Measurements from ENCODE around the gene NCOA1. TPM values are rescaled to one million over a fixed set of nuclear protein-coding genes. Genes with fewer than 3 reads are reported as not detected.
"Not testable (repeated sequence)": the region's sequence is repeated elsewhere in the genome, so short reads cannot be mapped to it uniquely, and the experiment has no call there.

NCOA1 gene
- total RNA-seq, 1 donor from 2014 or later = 3.4 TPM

DNA sequence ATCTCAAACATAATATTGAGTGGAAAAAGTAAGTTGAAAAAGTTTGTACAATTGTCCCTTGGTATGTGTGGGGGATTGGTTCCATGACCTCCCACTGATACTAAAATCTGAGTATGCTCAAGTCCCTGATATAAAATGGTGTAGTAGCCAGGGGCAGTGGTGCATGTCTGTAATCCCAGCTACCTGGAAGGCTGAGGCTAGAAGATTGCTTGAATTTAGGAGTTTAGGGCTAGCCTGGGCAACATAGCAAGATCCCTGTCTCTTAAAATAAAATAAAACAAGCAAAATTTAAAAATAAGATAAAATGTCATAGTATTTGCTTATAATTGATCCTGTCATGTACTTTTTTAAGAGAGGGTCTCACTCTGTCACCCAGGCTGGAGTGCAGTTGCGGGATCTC, 180.2 kb downstream of the NCOA1 start:
- TF ChIP-seq, protein P1, sequence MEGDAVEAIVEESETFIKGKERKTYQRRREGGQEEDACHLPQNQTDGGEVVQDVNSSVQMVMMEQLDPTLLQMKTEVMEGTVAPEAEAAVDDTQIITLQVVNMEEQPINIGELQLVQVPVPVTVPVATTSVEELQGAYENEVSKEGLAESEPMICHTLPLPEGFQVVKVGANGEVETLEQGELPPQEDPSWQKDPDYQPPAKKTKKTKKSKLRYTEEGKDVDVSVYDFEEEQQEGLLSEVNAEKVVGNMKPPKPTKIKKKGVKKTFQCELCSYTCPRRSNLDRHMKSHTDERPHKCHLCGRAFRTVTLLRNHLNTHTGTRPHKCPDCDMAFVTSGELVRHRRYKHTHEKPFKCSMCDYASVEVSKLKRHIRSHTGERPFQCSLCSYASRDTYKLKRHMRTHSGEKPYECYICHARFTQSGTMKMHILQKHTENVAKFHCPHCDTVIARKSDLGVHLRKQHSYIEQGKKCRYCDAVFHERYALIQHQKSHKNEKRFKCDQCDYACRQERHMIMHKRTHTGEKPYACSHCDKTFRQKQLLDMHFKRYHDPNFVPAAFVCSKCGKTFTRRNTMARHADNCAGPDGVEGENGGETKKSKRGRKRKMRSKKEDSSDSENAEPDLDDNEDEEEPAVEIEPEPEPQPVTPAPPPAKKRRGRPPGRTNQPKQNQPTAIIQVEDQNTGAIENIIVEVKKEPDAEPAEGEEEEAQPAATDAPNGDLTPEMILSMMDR (IDR thresholded peaks at IDR 0.05; ENCODE audit: insufficient read depth, low read length, severe bottlenecking) = no peak
- Histone ChIP-seq H3K27me3 (ENCODE audit: control insufficient read depth, insufficient read depth, low read length) (no peaks in the 10 kb centered on the region), H3K36me3 (ENCODE audit: control insufficient read depth, insufficient read depth, low read length) (no peaks in the 10 kb centered on the region), H3K4me3 (ENCODE audit: low read depth, low read length) (no peak overlapping the region)
- DNase-seq (ENCODE audit: low read depth) (no peak), FAIRE-seq (no peak)

DNA sequence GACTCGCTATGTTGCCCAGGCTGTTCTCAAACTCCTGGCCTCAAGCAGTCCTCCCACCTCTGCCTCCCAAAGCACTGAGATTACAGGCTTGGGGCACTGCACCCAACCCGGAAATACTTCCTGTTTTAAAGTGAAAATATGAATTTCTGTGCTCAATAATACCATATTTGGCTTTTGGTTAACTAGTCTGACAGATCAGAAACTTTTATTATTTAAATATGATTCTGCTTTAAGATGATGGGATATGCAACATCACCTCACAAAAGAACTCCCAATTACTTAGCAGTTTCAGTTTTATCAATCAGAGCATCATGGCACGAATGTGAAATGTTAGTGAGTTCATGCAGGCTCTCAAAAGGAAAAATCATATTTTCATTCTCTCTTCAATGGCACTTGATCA, 181.5 kb downstream of the NCOA1 start:
- H3K27me3 ChIP-seq (ENCODE audit: control insufficient read depth, insufficient read depth, low read length) = no peaks in the 10 kb centered on the region
- no peak for DNase-seq (ENCODE audit: low read depth)
- H3K36me3 ChIP-seq (ENCODE audit: control insufficient read depth, insufficient read depth, low read length) = no peaks in the 10 kb centered on the region
- no peak overlapping the region for H3K4me3 ChIP-seq (ENCODE audit: low read depth, low read length)
- FAIRE-seq = no peak
- TF ChIP-seq, protein P1 (IDR thresholded peaks at IDR 0.05; ENCODE audit: insufficient read depth, low read length, severe bottlenecking) = no peak

DNA sequence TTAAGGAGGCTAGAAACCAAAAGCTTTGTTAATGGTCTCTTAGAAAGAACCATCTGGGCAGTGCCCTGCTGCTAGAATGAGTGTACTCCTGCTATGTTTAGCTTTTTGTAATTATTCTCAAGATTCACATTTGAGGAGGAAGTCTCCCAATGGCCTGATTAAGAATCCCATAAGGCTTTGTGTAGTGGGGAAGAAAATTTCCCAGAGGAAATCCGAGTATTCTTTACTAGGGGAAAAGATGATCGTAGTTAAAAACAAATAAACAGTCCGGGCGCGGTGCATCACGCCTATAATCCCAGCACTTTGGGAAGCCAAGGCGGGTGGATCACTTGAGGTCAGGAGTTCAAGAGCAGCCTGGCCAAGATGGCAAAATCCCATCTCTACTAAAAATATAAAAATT, 184.3 kb downstream of the NCOA1 start:
- H3K4me3 ChIP-seq (ENCODE audit: low read depth, low read length) = no peak overlapping the region
- no peak for DNase-seq (ENCODE audit: low read depth)
- TF ChIP-seq, protein P1 (IDR thresholded peaks at IDR 0.05; ENCODE audit: insufficient read depth, low read length, severe bottlenecking) = no peak
- FAIRE-seq = no peak
- H3K36me3 ChIP-seq (ENCODE audit: control insufficient read depth, insufficient read depth, low read length) = no peaks in the 10 kb centered on the region
- no peaks in the 10 kb centered on the region for H3K27me3 ChIP-seq (ENCODE audit: control insufficient read depth, insufficient read depth, low read length)

DNA sequence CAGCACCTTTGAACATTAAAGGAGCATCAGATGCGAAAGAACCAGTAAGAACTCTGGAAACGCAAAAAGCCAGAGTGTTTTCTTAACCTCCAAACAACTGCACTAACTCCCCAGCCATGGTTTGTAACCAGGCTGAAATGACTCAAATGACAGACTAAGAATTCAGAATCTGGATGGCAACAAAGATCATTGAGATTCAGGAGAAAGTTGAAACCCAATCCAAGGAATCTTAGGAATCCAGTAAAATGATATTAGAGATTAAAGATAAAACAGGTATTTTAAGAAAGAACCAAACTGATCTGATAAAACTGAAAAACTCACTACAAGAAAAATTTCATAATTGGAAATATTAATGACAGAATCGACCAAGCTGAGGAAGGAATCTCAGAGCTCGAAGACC, 185.4 kb downstream of the NCOA1 start:
- Histone ChIP-seq H3K36me3 (ENCODE audit: control insufficient read depth, insufficient read depth, low read length) (no peaks in the 10 kb centered on the region), H3K4me3 (ENCODE audit: low read depth, low read length) (no peak overlapping the region), H3K27me3 (ENCODE audit: control insufficient read depth, insufficient read depth, low read length) (no peaks in the 10 kb centered on the region)
- no peak for DNase-seq (ENCODE audit: low read depth)
- TF ChIP-seq, protein P1 (IDR thresholded peaks at IDR 0.05; ENCODE audit: insufficient read depth, low read length, severe bottlenecking) = no peak
- FAIRE-seq = no peak

DNA sequence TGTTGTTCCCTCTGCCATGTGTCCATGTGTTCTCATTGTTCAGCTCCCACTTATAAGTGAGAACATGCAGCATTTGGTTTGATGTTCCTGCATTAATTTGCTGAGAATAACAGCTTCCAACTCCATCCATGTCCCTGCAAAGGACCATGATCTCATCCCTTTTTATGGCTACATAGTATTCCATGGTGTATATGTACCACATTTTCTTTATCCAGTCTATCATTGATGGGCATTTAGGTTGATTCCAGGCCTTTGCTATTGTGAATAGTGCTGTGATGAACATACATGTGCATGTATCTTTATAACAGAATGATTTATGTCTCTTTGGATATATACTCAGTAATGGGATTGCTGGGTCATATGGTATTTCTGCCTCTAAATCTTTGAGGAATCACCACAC, 187.0 kb downstream of the NCOA1 start:
- H3K36me3 ChIP-seq (ENCODE audit: control insufficient read depth, insufficient read depth, low read length) = not testable (repeated sequence)

DNA sequence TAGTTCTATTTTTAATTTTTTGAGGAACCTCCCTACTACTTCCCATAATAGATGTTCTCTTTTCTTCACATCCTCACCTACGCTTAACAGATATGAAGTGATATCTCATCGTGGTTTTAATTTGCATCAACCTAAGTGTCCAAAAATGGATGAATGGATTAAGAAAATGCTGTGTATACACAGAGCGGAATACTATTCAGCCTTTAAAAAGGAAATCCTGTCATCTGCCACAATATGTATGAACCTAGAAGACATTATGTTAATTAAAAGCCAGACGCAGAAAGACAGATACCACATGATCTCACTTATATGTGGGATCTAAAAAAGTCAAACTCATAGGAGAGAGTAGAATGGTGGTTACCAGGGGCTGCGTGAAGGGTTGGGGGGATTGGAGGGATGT, 189.1 kb downstream of the NCOA1 start:
- no peaks in the 10 kb centered on the region for H3K36me3 ChIP-seq (ENCODE audit: control insufficient read depth, insufficient read depth, low read length)
- no peak overlapping the region for H3K4me3 ChIP-seq (ENCODE audit: low read depth, low read length)
- no peak for DNase-seq (ENCODE audit: low read depth)
- H3K27me3 ChIP-seq (ENCODE audit: control insufficient read depth, insufficient read depth, low read length) = no peaks in the 10 kb centered on the region
- TF ChIP-seq, protein P1 (IDR thresholded peaks at IDR 0.05; ENCODE audit: insufficient read depth, low read length, severe bottlenecking) = no peak
- FAIRE-seq = no peak

More for the DNA sequence above, 187.0 kb downstream of the NCOA1 start:
- not testable (repeated sequence) for H3K27me3 ChIP-seq (ENCODE audit: control insufficient read depth, insufficient read depth, low read length); FAIRE-seq; DNase-seq (ENCODE audit: low read depth); H3K4me3 ChIP-seq (ENCODE audit: low read depth, low read length)

Measured in bronchial epithelial cell (primary cell).